H9 (cell line): ENCODE results near the gene CSRNP2. TPM values are rescaled to one million over a fixed set of nuclear protein-coding genes. Genes with fewer than 3 reads are reported as not detected.

Experiments
- DNase-seq: peaks from one replicate; pipeline ENCODE4 v3.0.0-alpha.2; 2017
- H2AFZ ChIP-seq: one replicate; pipeline ENCODE4 v1.6.1; 2013; ENCODE audit warnings: mild to moderate bottlenecking, low read length, control low read depth, moderate library complexity
- H2AK5ac ChIP-seq: 2 replicates; pipeline ENCODE4 v1.6.1; 2013; ENCODE audit warnings: low read length, control low read depth, mixed read lengths; ENCODE audit not compliant: insufficient read length
- H2BK120ac ChIP-seq: one replicate; pipeline ENCODE4 v1.6.1; 2013; ENCODE audit warnings: low read depth, mild to moderate bottlenecking, low read length, control low read depth, inconsistent platforms; ENCODE audit not compliant: poor library complexity, severe bottlenecking
- H2BK12ac ChIP-seq: 2 replicates; pipeline ENCODE4 v1.6.1; 2013; ENCODE audit warnings: low read length, control low read depth, mixed read lengths, low read depth; ENCODE audit not compliant: insufficient read length
- H2BK15ac ChIP-seq: 2 replicates; pipeline ENCODE4 v1.6.1; 2013; ENCODE audit warnings: low read depth, low read length, control low read depth
- H2BK20ac ChIP-seq: one replicate; pipeline ENCODE4 v1.6.1; 2013; ENCODE audit warnings: low read depth, mild to moderate bottlenecking, low read length, control low read depth, inconsistent platforms; ENCODE audit not compliant: poor library complexity, severe bottlenecking
- H2BK5ac ChIP-seq: 2 replicates; pipeline ENCODE4 v1.6.1; 2013; ENCODE audit warnings: low read length, control low read depth, mixed read lengths; ENCODE audit not compliant: insufficient read length
- H3K14ac ChIP-seq: 2 replicates; pipeline ENCODE4 v1.6.1; 2013; ENCODE audit warnings: low read length, control low read depth; ENCODE audit not compliant: insufficient read depth
- H3K18ac ChIP-seq: 2 replicates; pipeline ENCODE4 v1.6.1; 2013; ENCODE audit warnings: low read depth, mild to moderate bottlenecking, mixed read lengths, low read length, control low read depth; ENCODE audit not compliant: insufficient read length
- H3K23ac ChIP-seq: 2 replicates; pipeline ENCODE4 v1.6.1; 2013; ENCODE audit warnings: low read length, control low read depth, mixed read lengths, low read depth; ENCODE audit not compliant: insufficient read length
- H3K23me2 ChIP-seq: 2 replicates; pipeline ENCODE4 v1.6.1; 2013; ENCODE audit warnings: low read depth, mild to moderate bottlenecking, mixed read lengths, low read length, control low read depth; ENCODE audit not compliant: insufficient read length, poor library complexity, severe bottlenecking
- H3K27ac ChIP-seq: 2 replicates; pipeline ENCODE4 v1.5.1; 2013; ENCODE audit warnings: low read length, control low read depth, mixed read lengths, low read depth; ENCODE audit not compliant: insufficient read length
- H3K27me3 ChIP-seq: 2 replicates; pipeline ENCODE4 v1.6.1; 2013; ENCODE audit warnings: low read length, control low read depth, inconsistent platforms; ENCODE audit not compliant: insufficient read depth
- H3K4ac ChIP-seq: 2 replicates; pipeline ENCODE4 v1.6.1; 2013; ENCODE audit warnings: low read depth, mild to moderate bottlenecking, control low read depth, inconsistent platforms, low read length, moderate library complexity
- H3K4me1 ChIP-seq: 2 replicates; pipeline ENCODE4 v1.6.1; 2013; ENCODE audit warnings: low read length, control low read depth, inconsistent platforms; ENCODE audit not compliant: insufficient read depth
- H3K4me2 ChIP-seq: 2 replicates; pipeline ENCODE4 v1.6.1; 2013; ENCODE audit warnings: low read length, control low read depth, mixed read lengths; ENCODE audit not compliant: insufficient read length, insufficient read depth
- H3K56ac ChIP-seq: 2 replicates; pipeline ENCODE4 v1.6.1; 2013; ENCODE audit warnings: low read depth, mild to moderate bottlenecking, mixed read lengths, low read length, control low read depth; ENCODE audit not compliant: insufficient read length
- H3K79me1 ChIP-seq: 2 replicates; pipeline ENCODE4 v1.6.1; 2013; ENCODE audit warnings: low read depth, mild to moderate bottlenecking, moderate library complexity, low read length, control low read depth, inconsistent platforms; ENCODE audit not compliant: insufficient read depth, poor library complexity, severe bottlenecking
- H3K79me2 ChIP-seq: 2 replicates; pipeline ENCODE4 v1.6.1; 2013; ENCODE audit warnings: low read length, control low read depth, inconsistent platforms; ENCODE audit not compliant: insufficient read depth
- H3K9ac ChIP-seq: 2 replicates; pipeline ENCODE4 v1.6.1; 2013; ENCODE audit warnings: low read length, control low read depth, mixed read lengths; ENCODE audit not compliant: insufficient read length; ENCODE audit errors: extremely low read depth
- H3K9me3 ChIP-seq: one replicate; pipeline ENCODE4 v1.6.1; 2013; ENCODE audit warnings: low read depth, low read length, inconsistent platforms; ENCODE audit not compliant: control insufficient read depth
- H3T11ph ChIP-seq: one replicate; pipeline ENCODE4 v1.6.1; 2013; ENCODE audit warnings: mild to moderate bottlenecking, low read length, control low read depth, inconsistent platforms
- H4K20me1 ChIP-seq: one replicate; pipeline ENCODE4 v1.6.1; 2013; ENCODE audit not compliant: control insufficient read depth, insufficient read length, insufficient read depth
- H4K5ac ChIP-seq: 2 replicates; pipeline ENCODE4 v1.6.1; 2013; ENCODE audit warnings: low read depth, mild to moderate bottlenecking, mixed read lengths, low read length, control low read depth; ENCODE audit not compliant: insufficient read length
- H4K8ac ChIP-seq: replicated peaks from 2 replicates; pipeline ENCODE4 v1.6.1; 2013; ENCODE audit warnings: low read length, control low read depth, mixed read lengths, low read depth; ENCODE audit not compliant: insufficient read length
- H4K91ac ChIP-seq: 2 replicates; pipeline ENCODE4 v1.6.1; 2013; ENCODE audit warnings: low read depth, mild to moderate bottlenecking, moderate library complexity, mixed read lengths, low read length, control low read depth; ENCODE audit not compliant: insufficient read length
- H3K27ac Mint-ChIP-seq, 3 experiments: 2 replicates in 2 of 3; 3 replicates in 1 of 3; pipeline ENCODE4 v1.8.0; 2020 to 2021; ENCODE audit warnings: mixed read lengths in 3 of 3, mild to moderate bottlenecking in 1 of 3, moderate library complexity in 1 of 3
- H3K27me3 Mint-ChIP-seq: 2 replicates; pipeline ENCODE4 v1.8.0; 2021; ENCODE audit warnings: low read depth, mild to moderate bottlenecking, moderate library complexity, mixed read lengths
- H3K36me3 Mint-ChIP-seq, 3 experiments: 2 replicates in 2 of 3; 3 replicates in 1 of 3; pipeline ENCODE4 v1.8.0; 2020 to 2021; ENCODE audit warnings: low read depth in 3 of 3, mixed read lengths in 3 of 3; ENCODE audit not compliant: insufficient read depth in 1 of 3
- H3K4me1 Mint-ChIP-seq, 2 experiments: 2 replicates each; pipeline ENCODE4 v1.8.0; 2020; ENCODE audit warnings: mixed read lengths in 2 of 2
- H3K4me3 Mint-ChIP-seq, 2 experiments: 2 replicates in 1 of 2; 3 replicates in 1 of 2; pipeline ENCODE4 v1.8.0; 2020 to 2021; ENCODE audit warnings: mild to moderate bottlenecking in 2 of 2, mixed read lengths in 2 of 2, moderate library complexity in 1 of 2
- H3K9me3 Mint-ChIP-seq, 2 experiments: 2 replicates in 1 of 2; 3 replicates in 1 of 2; pipeline ENCODE4 v1.8.0; 2020; ENCODE audit warnings: mild to moderate bottlenecking in 2 of 2, mixed read lengths in 2 of 2, moderate library complexity in 1 of 2
- WGBS: extraction: QIAGEN DNeasy Blood & Tissue Kit; methylation state at CpG from one replicate; pipeline ENCODE4 v1.1.7; 2013; ENCODE audit warnings: missing lambda C conversion rate, low lambda C conversion rate, mixed read lengths; ENCODE audit not compliant: insufficient read length; ENCODE audit errors: extremely low coverage; 5-methylcytosine and 5-hydroxymethylcytosine counted together
- total RNA-seq: library from RNA; stranded (reverse); gene quantifications from 2 replicates; pipeline ENCODE4 v1.2.1, GENCODE V29; 2021
- TF ChIP-seq, protein P1 (sequence below): fragments of 200-600 bp; sonication (generic); conservative IDR thresholded peaks from 3 replicates; pipeline ENCODE4 v1.8.0; 2021; ENCODE audit warnings: antibody characterized with exemption, mild to moderate bottlenecking

The CSRNP2 gene
- total RNA-seq, 1 experiment from 2014 or later: 38.6 TPM

DNA sequence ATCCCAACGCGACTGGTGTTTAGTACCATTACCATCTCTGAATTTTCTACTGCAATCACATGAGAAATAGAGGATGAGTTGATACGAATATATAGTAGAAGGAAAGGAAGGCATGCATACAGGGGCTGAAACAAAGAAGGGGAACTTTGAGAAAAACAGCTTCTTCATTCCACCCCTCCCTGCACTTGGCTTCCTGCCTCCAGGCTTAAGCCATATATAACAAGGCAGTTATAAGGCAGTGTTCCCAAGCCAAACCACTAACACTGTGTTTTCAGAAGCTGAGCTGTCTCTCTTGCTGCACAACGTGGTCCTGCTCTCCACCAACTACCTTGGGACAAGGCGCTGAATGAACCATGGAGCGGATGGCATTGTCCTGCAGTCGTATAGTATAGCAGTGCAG is 24.3 kb downstream of the CSRNP2 start:
- TF ChIP-seq, protein P1, sequence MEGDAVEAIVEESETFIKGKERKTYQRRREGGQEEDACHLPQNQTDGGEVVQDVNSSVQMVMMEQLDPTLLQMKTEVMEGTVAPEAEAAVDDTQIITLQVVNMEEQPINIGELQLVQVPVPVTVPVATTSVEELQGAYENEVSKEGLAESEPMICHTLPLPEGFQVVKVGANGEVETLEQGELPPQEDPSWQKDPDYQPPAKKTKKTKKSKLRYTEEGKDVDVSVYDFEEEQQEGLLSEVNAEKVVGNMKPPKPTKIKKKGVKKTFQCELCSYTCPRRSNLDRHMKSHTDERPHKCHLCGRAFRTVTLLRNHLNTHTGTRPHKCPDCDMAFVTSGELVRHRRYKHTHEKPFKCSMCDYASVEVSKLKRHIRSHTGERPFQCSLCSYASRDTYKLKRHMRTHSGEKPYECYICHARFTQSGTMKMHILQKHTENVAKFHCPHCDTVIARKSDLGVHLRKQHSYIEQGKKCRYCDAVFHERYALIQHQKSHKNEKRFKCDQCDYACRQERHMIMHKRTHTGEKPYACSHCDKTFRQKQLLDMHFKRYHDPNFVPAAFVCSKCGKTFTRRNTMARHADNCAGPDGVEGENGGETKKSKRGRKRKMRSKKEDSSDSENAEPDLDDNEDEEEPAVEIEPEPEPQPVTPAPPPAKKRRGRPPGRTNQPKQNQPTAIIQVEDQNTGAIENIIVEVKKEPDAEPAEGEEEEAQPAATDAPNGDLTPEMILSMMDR: no peak
- Histone ChIP-seq H2BK5ac (no peak overlapping the region), H2AFZ (no peak overlapping the region), H3K23ac (no peak overlapping the region), H2AK5ac (no peak overlapping the region), H3K18ac (no peak overlapping the region), H3T11ph (no peak overlapping the region), H2BK20ac (no peak overlapping the region), H3K56ac (no peak overlapping the region), H4K5ac (no peak overlapping the region), H3K9me3 (no peaks in the 10 kb centered on the region), H4K20me1 (no peaks in the 10 kb centered on the region), H3K27ac (no peak overlapping the region), H3K79me1 (no peaks in the 10 kb centered on the region), H3K79me2 (no peaks in the 10 kb centered on the region), H3K27me3 (no peaks in the 10 kb centered on the region), H2BK15ac (no peak overlapping the region), H4K8ac (no peak overlapping the region), H3K14ac (no peak overlapping the region), H3K4me1 (no peaks in the 10 kb centered on the region), H3K9ac (no peak overlapping the region), H3K4ac (no peak overlapping the region), H2BK12ac (no peak overlapping the region), H4K91ac (no peak overlapping the region), H3K23me2 (no peaks in the 10 kb centered on the region), H2BK120ac (no peak overlapping the region), H3K4me2 (no peak overlapping the region)
- no peak for DNase-seq
- no CpG with 5 or more reads among the region's 7 CpGs for WGBS
- Mint-ChIP-seq H3K4me3 (no peak overlapping the region), H3K27ac (peak overlapping the region in 1 of 3 experiments; percentile 92; a peak in 1 of 7 replicates), H3K4me1 (no peaks in the 10 kb centered on the region), H3K27me3 (no peaks in the 10 kb centered on the region), H3K36me3 (peaks cover 27 to 84% (median 67%) of the 10 kb centered on the region in 3 experiments; a peak in 6 of 7 replicates), H3K9me3 (no peaks in the 10 kb centered on the region)
